ENCODE data around the gene PIR.

The PIR gene

GRCh38 chrX:15505101-15505500 lies 12.0 kb upstream of the PIR start:
- DNase-seq (ENCODE audit: low read depth): no peak
- TF ChIP-seq, protein P1, sequence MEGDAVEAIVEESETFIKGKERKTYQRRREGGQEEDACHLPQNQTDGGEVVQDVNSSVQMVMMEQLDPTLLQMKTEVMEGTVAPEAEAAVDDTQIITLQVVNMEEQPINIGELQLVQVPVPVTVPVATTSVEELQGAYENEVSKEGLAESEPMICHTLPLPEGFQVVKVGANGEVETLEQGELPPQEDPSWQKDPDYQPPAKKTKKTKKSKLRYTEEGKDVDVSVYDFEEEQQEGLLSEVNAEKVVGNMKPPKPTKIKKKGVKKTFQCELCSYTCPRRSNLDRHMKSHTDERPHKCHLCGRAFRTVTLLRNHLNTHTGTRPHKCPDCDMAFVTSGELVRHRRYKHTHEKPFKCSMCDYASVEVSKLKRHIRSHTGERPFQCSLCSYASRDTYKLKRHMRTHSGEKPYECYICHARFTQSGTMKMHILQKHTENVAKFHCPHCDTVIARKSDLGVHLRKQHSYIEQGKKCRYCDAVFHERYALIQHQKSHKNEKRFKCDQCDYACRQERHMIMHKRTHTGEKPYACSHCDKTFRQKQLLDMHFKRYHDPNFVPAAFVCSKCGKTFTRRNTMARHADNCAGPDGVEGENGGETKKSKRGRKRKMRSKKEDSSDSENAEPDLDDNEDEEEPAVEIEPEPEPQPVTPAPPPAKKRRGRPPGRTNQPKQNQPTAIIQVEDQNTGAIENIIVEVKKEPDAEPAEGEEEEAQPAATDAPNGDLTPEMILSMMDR (IDR thresholded peaks at IDR 0.05; ENCODE audit: control insufficient read depth, extremely low read depth, insufficient read depth): no peak
- H3K4me3 ChIP-seq (ENCODE audit: low read depth, low read length): no peak overlapping the region

GRCh38 chrX:15504661-15505060 lies 11.5 kb upstream of the PIR start:
- no peak overlapping the region for H3K4me3 ChIP-seq (ENCODE audit: low read depth, low read length)
- no peak for DNase-seq (ENCODE audit: low read depth)
- TF ChIP-seq, protein P1 (IDR thresholded peaks at IDR 0.05; ENCODE audit: control insufficient read depth, extremely low read depth, insufficient read depth): no peak

GRCh38 chrX:15501506-15501905 lies 8.4 kb upstream of the PIR start:
- no peak for DNase-seq (ENCODE audit: low read depth)
- TF ChIP-seq, protein P1 (IDR thresholded peaks at IDR 0.05; ENCODE audit: control insufficient read depth, extremely low read depth, insufficient read depth): no peak
- H3K4me3 ChIP-seq (ENCODE audit: low read depth, low read length): no peak overlapping the region

GRCh38 chrX:15500497-15500966 lies 7.4 kb upstream of the PIR start, which contains the start of gene BMX:
TSS of gene BMX (plus strand) at chrX:15500807. CDS start at chrX:15508354, 7,547 bp downstream.
- no peak within 1 kb of the TSS for H3K4me3 ChIP-seq (ENCODE audit: low read depth, low read length)
- DNase-seq (ENCODE audit: low read depth): no peak
- TF ChIP-seq, protein P1 (IDR thresholded peaks at IDR 0.05; ENCODE audit: control insufficient read depth, extremely low read depth, insufficient read depth): no peak

- TF ChIP-seq, protein P1 (IDR thresholded peaks at IDR 0.05; ENCODE audit: control insufficient read depth, extremely low read depth, insufficient read depth): no peak
- no peak overlapping the region for H3K4me3 ChIP-seq (ENCODE audit: low read depth, low read length)
- no peak for DNase-seq (ENCODE audit: low read depth)
Observed at GRCh38 chrX:15499976-15500375, 6.8 kb upstream of the PIR start.

DNA sequence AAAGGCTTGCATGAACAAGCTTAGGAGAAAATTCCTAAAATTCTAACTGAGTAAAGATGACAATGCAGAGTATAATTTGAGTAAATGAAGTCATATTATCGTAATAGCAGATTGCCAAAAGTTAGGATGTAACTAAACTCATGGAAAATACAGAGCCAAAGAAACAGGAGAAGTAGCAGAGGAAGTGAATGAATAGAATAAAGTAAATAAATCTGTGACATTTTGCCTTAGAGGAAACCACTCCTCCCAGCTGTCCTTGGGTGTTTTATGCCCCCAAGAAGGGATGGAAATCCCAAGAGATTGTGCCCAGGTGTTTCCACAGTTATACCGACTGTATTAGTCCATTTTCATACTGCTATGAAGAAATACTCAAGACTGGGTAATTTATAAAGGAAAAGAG lies 5.6 kb upstream of the PIR start:
- TF ChIP-seq, protein P1 (IDR thresholded peaks at IDR 0.05; ENCODE audit: control insufficient read depth, extremely low read depth, insufficient read depth): no peak
- no peak overlapping the region for H3K4me3 ChIP-seq (ENCODE audit: low read depth, low read length)
- DNase-seq (ENCODE audit: low read depth): no peak

GRCh38 chrX:15497865-15498264 lies 4.7 kb upstream of the PIR start:
- TF ChIP-seq, protein P1 (IDR thresholded peaks at IDR 0.05; ENCODE audit: control insufficient read depth, extremely low read depth, insufficient read depth): peak; percentile 62
- DNase-seq (ENCODE audit: low read depth): no peak
- no peak overlapping the region for H3K4me3 ChIP-seq (ENCODE audit: low read depth, low read length)

All from LNCaP clone FGC (cell line).